NK-92 treated with Interleukin-12 subunit alpha and Interleukin-12 subunit beta, amount 100 ng/mL, for 24 hours (cell line): Measurements from ENCODE around the gene AKR1C4.

Source experiments
- DNase-seq: peaks from one replicate; lab custom pipeline; 2025; lab: John Stamatoyannopoulos, UW

The AKR1C4 gene

GRCh38 chr10:5266804-5267203, 70.2 kb downstream of the AKR1C4 start:
- no peak for DNase-seq

DNA sequence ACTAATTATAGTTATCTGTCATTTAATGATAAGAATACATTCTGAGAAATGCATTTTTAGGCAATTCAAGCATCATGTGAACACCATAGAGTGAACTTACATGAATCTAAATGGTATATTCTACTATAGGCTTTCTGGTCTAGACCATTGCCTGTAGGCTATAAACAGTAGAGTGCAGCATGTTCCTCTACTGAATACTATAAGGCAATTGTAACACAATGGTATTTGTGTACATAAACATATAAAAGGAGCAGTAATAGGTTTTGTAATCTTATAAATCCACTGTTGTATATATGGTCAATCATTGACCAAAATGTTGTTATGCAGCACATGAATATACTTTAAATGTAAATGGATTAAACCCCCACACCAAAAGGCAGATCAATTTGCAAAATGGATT, 71.6 kb downstream of the AKR1C4 start:
- no peak for DNase-seq
